Activated CD4-positive, alpha-beta T cell treated with anti-CD3 and anti-CD28 coated beads, Interleukin-2, amount 10 ng/mL, durations not matched to agents 24 days and 14 days (primary cell): ENCODE results near the gene NFKBIZ. TPM values are rescaled to one million over a fixed set of nuclear protein-coding genes. Genes with fewer than 3 reads are reported as not detected.

Source experiments
- DNase-seq: peaks from one replicate; pipeline ENCODE4 v3.0.0; 2022
- H3K27ac Mint-ChIP-seq: one replicate; pipeline ENCODE4 v1.8.0; 2022; ENCODE audit warnings: mild to moderate bottlenecking, mixed read lengths
- H3K27me3 Mint-ChIP-seq: one replicate; pipeline ENCODE4 v1.8.0; 2022; ENCODE audit warnings: mixed read lengths
- H3K36me3 Mint-ChIP-seq: one replicate; pipeline ENCODE4 v1.8.0; 2022; ENCODE audit warnings: low read depth, mild to moderate bottlenecking, mixed read lengths
- H3K4me1 Mint-ChIP-seq: one replicate; pipeline ENCODE4 v1.8.0; 2021; ENCODE audit warnings: mixed read lengths
- H3K4me3 Mint-ChIP-seq: one replicate; pipeline ENCODE4 v1.8.0; 2022; ENCODE audit warnings: mild to moderate bottlenecking, moderate library complexity, mixed read lengths
- H3K9me3 Mint-ChIP-seq: one replicate; pipeline ENCODE4 v1.8.0; 2021; ENCODE audit warnings: mixed read lengths
- intact Hi-C: fragments of 100-400 bp; cut with micrococcal nuclease; formaldehyde crosslinking; loops from one replicate; pipeline ENCODE4 v1.15.1; 2023
- total RNA-seq: library from RNA; stranded (reverse); gene quantifications from 2 replicates; pipeline ENCODE4 v1.2.3, GENCODE V29; 2022

Gene NFKBIZ
- total RNA-seq, 1 donor from 2014 or later: 57.2 TPM

DNA sequence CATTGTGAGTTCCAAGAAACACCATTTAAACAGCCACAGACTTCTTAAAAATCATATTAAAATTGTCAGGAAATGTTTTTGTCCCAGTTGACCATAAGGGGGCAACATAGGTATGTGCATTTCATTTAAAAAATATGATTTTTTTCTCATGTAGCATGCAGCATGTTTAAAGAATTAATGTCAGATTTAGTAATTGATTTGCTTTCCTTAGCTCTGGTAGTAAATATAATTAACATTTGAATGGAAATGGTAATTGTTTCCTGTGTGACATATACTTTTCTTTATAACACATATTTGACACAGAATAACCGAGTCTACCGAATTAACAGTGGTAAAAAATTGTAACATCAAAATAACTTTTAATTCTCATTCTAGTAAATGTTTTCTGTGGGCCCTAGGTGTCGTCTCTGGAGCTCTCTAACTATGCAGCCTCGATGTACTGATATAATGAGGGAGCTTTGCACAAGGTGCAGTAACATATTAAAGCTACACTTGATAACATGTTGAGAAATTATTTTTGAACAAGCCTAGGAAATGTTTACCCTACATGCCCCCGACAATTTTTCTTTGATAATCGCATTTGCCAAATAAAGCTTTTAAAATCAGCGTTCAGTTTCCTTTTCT, 35.4 kb upstream of the NFKBIZ start:
- Mint-ChIP-seq H3K4me3 (no peak overlapping the region), H3K27me3 (no peaks in the 10 kb centered on the region), H3K4me1 (peaks cover 38% of the 10 kb centered on the region), H3K27ac (peak overlapping the region; percentile 4), H3K36me3 (peaks cover 19% of the 10 kb centered on the region), H3K9me3 (no peaks in the 10 kb centered on the region)
- DNase-seq: no peak
- intact Hi-C loops: loop anchor here (1.0 to 5.0 kb wide), 4 partner anchors 14 to 411 kb away; no protein-coding TSS in a partner anchor

DNA sequence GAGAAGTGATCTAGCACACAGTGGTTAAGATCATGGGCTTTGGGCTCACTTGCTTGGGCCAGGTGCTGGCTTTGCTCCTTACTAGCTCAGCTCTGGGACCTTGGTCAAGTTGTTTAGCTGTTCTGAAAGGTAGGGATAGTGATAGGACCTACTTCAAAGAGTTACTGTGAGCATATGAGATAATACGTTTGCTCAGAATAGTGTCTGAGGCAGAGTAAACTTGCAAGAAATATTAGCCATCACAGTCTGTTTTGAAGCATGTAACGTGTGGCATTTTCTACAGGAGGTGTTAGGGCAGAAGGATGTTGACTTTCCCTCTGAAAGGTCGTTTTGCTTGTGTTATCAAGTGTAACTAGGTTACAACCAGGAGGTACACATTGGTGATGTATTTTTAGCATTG, 34.5 kb upstream of the NFKBIZ start:
- peaks cover 32% of the 10 kb centered on the region for H3K4me1 Mint-ChIP-seq
- H3K27ac Mint-ChIP-seq: no peak overlapping the region
- no peak for DNase-seq
- H3K27me3 Mint-ChIP-seq: no peaks in the 10 kb centered on the region
- peaks cover 24% of the 10 kb centered on the region for H3K36me3 Mint-ChIP-seq
- H3K9me3 Mint-ChIP-seq: no peaks in the 10 kb centered on the region
- intact Hi-C loops: loop anchor here (5.0 kb wide), 1 partner anchor 172 kb away; no protein-coding TSS in a partner anchor
- H3K4me3 Mint-ChIP-seq: no peak overlapping the region

DNA sequence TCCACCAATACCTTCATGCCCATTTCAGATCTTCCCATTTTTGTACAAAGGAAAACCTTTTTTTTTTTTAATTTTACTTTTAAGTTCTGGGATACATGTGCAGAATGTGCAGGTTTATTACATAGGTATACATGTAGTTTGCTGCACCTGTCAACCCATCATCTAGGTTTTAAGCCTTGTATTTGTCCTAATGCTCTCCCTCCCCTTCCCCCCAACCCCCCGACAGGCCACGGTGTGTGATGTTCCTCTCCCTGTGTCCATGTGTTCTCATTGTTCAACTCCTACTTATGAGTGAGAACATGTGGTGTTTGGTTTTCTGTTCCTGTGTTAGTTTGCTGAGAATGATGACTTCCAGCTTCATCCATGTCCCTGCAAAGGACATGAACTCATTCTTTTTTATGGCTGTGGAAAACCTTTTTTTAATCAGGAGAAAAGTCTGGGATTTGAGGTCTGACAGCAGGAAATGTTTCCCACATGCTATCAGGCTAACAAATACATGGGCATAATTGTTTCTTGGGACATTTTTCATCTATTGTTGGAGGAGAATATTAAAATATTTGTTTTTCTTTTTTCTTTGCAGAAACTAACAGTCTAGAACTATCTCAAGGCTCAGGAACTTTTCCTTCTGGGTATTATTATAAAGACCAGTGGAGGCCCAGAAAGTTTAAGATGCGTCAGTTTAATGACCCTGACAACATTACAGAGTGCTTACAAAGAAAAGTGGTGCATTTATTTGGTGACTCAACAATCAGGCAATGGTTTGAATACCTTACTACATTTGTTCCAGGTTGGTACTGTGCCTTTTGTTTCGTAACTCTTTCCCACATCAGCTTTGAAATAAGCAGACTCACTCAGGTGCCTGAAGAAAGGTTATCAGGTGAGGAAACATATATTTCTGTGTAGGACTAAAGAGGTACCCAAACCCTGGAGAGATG, 32.8 kb upstream of the NFKBIZ start:
- intact Hi-C loops: no loop called here
- no peak overlapping the region for H3K4me3 Mint-ChIP-seq
- H3K27ac Mint-ChIP-seq: no peak overlapping the region

DNA sequence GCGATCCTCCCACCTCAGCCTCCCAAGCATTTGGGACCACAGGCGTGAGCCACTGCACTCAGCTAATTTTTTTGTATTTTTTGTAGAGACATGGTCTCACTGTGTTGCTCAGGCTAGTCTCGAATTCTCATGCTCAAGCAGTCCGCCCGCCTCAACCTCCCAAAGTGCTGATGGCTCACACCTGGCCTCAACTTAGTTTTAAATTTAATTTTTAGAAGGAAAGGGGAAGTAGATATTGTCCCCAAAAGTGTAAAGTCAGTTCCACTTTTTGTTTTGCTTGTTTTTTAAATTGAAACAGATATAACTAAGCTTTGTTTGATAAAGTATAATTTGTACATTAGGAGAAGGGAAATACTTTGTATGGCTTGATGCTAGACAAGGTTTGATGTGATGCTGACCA, 31.3 kb upstream of the NFKBIZ start:
- H3K27ac Mint-ChIP-seq: no peak overlapping the region
- peaks cover 18% of the 10 kb centered on the region for H3K4me1 Mint-ChIP-seq
- DNase-seq: no peak
- intact Hi-C loops: no loop called here
- H3K36me3 Mint-ChIP-seq: peaks cover 42% of the 10 kb centered on the region
- no peak overlapping the region for H3K4me3 Mint-ChIP-seq
- no peaks in the 10 kb centered on the region for H3K9me3 Mint-ChIP-seq
- H3K27me3 Mint-ChIP-seq: no peaks in the 10 kb centered on the region

More for the DNA sequence above, 32.8 kb upstream of the NFKBIZ start:
- Mint-ChIP-seq H3K36me3 (peaks cover 30% of the 10 kb centered on the region), H3K4me1 (peaks cover 20% of the 10 kb centered on the region), H3K27me3 (no peaks in the 10 kb centered on the region), H3K9me3 (no peaks in the 10 kb centered on the region)
- no peak for DNase-seq

DNA sequence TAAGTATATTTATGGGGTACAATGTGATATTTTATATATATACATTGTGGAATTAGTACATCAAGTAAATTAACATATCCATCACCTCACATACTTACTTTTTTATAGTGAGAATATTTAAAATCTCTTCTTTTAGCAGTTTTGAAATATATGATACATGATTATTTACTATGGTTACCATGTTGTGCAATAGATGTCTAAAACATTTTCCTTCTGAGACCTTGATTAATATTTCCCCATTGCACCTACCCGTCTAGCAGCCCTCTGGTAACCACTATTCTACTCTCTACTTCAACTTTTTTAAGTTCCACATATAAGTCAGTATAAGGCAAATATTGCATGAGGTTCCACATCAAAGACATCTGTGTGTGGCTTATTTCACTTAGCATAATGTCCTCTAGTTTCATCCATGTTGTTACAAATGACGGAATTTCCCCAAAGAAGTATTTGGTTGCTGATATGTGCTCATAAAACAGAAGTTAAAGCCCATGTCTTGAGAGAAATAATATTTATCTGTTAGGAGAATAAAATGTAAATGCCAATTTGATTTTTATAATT, 29.6 kb upstream of the NFKBIZ start:
- Mint-ChIP-seq H3K27me3 (no peaks in the 10 kb centered on the region), H3K27ac (no peak overlapping the region), H3K4me1 (peaks cover 12% of the 10 kb centered on the region), H3K4me3 (no peak overlapping the region), H3K9me3 (no peaks in the 10 kb centered on the region), H3K36me3 (peaks cover 45% of the 10 kb centered on the region)
- DNase-seq: no peak
- intact Hi-C loops: no loop called here

DNA sequence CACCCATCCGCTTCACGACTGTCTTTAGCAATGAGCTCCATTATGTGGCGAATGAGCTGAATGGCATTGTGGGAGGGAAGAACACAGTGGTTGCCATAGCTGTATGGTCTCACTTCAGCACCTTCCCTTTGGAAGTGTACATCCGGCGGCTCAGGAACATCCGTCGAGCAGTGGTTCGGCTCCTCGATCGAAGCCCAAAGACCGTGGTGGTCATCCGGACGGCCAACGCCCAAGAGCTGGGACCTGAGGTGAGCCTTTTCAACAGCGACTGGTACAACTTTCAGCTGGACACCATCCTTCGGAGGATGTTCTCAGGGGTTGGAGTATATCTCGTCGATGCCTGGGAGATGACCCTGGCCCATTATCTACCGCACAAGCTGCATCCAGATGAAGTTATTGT, 27.8 kb upstream of the NFKBIZ start:
- Mint-ChIP-seq H3K27me3 (no peaks in the 10 kb centered on the region), H3K4me1 (peaks cover 18% of the 10 kb centered on the region), H3K27ac (no peak overlapping the region), H3K9me3 (no peaks in the 10 kb centered on the region), H3K36me3 (peaks cover 49% of the 10 kb centered on the region), H3K4me3 (no peak overlapping the region)
- intact Hi-C loops: no loop called here
- no peak for DNase-seq

DNA sequence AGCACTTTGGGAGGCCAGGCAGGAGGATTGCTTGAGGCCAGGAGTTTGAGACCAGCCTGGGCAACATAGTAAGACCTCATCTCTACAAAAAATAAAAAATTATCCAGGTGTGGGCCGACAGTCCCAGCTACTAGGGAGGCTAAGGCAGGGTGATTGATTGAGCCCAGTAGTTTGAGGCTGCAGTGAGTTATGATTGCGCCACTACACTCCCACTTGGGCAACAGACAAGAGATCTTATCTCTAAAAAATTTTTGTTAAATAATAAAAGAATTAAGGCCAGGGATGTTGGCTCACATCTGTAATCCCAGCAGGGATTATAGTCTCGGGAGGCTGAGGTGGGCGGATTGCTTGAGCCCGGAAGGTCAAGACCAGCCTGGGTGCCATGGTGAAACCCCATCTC, 25.8 kb upstream of the NFKBIZ start:
- H3K27ac Mint-ChIP-seq: no peak overlapping the region
- intact Hi-C loops: no loop called here
- H3K9me3 Mint-ChIP-seq: no peaks in the 10 kb centered on the region
- no peak overlapping the region for H3K4me3 Mint-ChIP-seq
- no peaks in the 10 kb centered on the region for H3K27me3 Mint-ChIP-seq
- peaks cover 35% of the 10 kb centered on the region for H3K36me3 Mint-ChIP-seq
- H3K4me1 Mint-ChIP-seq: peaks cover 27% of the 10 kb centered on the region
- no peak for DNase-seq

DNA sequence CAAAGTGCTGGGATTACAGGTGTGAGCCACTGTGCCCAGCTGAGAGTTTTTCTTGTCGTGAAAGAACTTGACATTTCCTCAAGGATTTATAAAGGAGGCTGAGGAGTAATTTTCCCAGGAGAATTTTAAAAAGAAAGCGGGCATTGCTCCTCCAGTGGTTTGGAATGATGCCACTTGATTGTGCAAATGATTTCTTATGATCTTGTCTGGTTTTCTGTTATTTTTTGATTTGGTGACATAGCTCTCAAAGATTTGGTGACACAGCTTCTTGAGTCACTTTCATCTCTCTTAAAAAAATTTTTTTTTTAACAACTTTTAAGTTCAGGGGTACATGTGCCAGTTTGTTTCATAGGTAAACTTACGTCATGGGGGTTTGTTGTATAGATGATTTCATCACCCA, 24.6 kb upstream of the NFKBIZ start:
- no peaks in the 10 kb centered on the region for H3K9me3 Mint-ChIP-seq
- intact Hi-C loops: loop anchor here (5.0 kb wide), 3 partner anchors 38 to 338 kb away; partner anchors contain the start of gene ZBTB11
- DNase-seq: no peak
- no peaks in the 10 kb centered on the region for H3K27me3 Mint-ChIP-seq
- peaks cover 39% of the 10 kb centered on the region for H3K36me3 Mint-ChIP-seq
- H3K4me3 Mint-ChIP-seq: no peak overlapping the region
- H3K27ac Mint-ChIP-seq: no peak overlapping the region
- peaks cover 38% of the 10 kb centered on the region for H3K4me1 Mint-ChIP-seq

DNA sequence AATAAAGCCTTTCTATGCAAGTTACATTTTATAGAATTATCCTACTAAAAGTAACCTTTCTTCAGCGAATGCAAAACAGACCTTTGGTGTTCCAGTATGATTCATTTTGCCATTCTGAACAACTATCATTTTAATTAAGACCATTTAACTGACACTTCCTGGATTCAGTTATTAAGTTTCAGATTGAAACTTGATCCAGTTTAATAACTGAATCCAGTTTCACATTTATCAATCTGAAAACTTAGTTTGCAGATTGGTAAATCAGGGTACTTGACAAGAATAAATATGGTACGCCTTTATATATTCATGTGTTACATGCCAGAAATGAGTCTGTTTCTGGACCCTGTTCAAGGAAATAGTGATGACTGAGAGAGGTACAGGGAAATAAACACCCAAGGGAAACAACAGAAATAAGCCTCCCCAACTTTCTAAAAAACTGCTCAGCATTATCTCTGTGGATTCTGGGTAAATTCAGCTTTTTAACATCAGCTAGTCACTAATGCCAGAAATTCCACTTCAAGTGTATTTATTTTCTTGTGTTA, 23.3 kb upstream of the NFKBIZ start:
- Mint-ChIP-seq H3K27ac (peak overlapping the region; percentile 96), H3K4me3 (peak overlapping the region; percentile 77), H3K4me1 (peaks cover 46% of the 10 kb centered on the region), H3K9me3 (no peaks in the 10 kb centered on the region), H3K36me3 (peaks cover 38% of the 10 kb centered on the region), H3K27me3 (no peaks in the 10 kb centered on the region)
- intact Hi-C loops: loop anchor here (2.0 to 5.0 kb wide), 4 partner anchors 17 to 336 kb away; partner anchors contain the start of gene ZBTB11
- no peak for DNase-seq

DNA sequence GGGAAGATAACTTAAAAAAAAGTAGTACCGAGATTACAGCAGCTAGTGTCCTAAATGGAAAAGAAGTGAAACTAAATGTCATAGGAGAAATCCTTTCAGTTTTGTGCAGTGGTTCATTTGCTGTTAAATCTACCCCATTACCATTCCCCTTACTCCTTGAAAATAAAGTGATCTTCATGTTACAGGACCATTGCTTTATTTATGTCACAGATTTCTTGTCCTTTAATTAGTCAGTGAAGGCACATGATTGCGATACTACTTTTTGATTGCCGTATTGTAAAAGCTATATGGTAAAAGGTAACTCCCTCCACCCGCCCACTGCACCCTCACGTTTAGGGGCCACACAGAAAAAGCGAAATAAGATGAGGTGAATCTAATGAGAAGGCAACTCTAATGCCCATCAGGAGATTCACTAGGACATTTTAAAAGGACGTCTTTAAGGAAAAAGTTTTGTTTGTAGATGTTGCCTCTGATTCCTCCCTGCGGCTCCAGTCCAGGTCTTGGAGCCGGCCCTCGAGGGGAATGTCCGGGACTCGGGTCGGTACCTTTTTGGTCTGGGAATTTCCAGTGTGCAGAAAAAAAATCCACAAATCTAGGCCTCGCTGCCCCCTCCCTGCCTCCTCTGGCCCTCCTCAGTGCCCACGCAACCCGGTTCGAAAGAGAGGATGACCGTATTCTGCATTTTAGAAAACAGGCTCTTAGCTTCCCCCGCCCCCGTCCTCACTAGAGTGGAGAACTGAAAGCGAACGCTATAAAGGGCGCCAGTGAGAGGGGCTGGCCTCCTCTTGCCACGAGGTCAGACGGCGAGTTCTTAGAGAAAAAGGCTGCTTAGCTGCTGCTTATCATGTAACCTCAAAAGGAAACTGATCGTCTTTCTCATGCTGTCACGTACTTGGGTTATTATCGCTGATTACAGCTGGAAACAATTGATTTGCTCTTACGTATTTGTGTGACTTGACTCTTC, 21.8 kb upstream of the NFKBIZ start:
- intact Hi-C loops: loop anchor here (1.0 to 5.0 kb wide), 10 partner anchors 14 to 335 kb away; partner anchors contain the start of gene ZBTB11
- peak overlapping the region; percentile 97 for H3K27ac Mint-ChIP-seq
- H3K36me3 Mint-ChIP-seq: peaks cover 34% of the 10 kb centered on the region
- H3K27me3 Mint-ChIP-seq: no peaks in the 10 kb centered on the region
- DNase-seq: peak; percentile 94
- H3K4me3 Mint-ChIP-seq: peak overlapping the region; percentile 86
- no peaks in the 10 kb centered on the region for H3K9me3 Mint-ChIP-seq
- peaks cover 52% of the 10 kb centered on the region for H3K4me1 Mint-ChIP-seq

DNA sequence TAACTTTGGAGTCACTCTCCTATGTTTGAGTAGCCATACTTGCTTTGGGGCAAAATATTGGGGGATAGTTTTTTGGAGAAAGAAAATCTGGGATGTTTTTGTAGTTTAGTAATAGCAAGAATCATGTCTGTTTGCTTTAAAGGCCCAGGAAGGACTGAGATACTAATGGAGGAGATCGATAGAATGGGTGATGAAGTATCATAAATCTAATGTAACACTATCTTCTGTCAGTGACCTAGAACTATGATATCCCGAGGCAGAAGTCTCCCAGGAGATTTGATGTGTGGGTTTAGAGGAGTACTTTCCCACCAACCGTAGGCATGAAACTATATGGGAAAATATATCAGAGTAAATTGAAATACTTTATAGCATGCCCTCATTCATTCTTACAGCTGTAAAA, 21.0 kb upstream of the NFKBIZ start:
- no peaks in the 10 kb centered on the region for H3K9me3 Mint-ChIP-seq
- H3K4me3 Mint-ChIP-seq: peak overlapping the region; percentile 86
- no peak for DNase-seq
- H3K27ac Mint-ChIP-seq: peak overlapping the region; percentile 97
- H3K27me3 Mint-ChIP-seq: no peaks in the 10 kb centered on the region
- intact Hi-C loops: loop anchor here (1.0 to 5.0 kb wide), 5 partner anchors 15 to 334 kb away; partner anchors contain the start of gene ZBTB11
- H3K4me1 Mint-ChIP-seq: peaks cover 59% of the 10 kb centered on the region
- H3K36me3 Mint-ChIP-seq: peaks cover 40% of the 10 kb centered on the region

DNA sequence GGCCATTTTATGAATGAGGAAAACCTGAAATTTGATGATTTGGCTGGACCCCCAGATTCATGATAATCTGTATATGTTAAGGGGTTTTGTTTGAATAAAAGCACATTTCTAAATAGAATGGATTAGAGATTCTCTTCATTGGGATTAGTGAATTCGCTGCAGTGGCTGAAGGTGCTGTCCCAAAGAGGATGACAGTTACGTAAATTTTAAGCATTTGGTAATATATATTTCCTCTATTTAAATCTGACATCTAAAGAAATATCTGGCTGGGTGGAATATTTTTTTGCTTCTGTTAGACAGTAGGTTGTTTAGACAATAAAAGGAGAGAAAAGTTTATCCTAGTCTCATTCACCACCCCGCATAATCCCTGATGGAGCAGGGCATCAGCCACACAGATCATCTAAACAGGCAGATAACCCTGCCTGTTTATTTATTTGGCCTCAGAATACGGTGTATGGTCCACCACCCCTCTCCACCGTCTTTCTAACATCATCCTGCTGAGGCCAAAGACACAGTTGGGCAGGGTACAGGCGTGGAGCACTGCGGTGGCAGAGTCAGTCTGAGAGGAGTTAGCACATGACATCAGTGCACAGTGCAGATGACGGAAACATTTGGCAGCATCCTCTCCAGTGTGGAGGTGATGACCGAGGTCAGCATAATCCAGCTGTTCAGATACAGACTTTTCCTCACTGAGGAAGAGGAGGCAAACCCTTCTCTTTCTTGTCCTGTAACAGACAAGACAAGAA, 20.4 kb upstream of the NFKBIZ start:
- H3K36me3 Mint-ChIP-seq: peaks cover 43% of the 10 kb centered on the region
- H3K9me3 Mint-ChIP-seq: no peaks in the 10 kb centered on the region
- peak overlapping the region; percentile 86 for H3K4me3 Mint-ChIP-seq
- H3K27ac Mint-ChIP-seq: peak overlapping the region; percentile 97
- H3K4me1 Mint-ChIP-seq: peaks cover 63% of the 10 kb centered on the region
- intact Hi-C loops: loop anchor here (1.0 to 5.0 kb wide), 5 partner anchors 16 to 333 kb away; partner anchors contain the start of gene ZBTB11
- peak; percentile 86 for DNase-seq
- no peaks in the 10 kb centered on the region for H3K27me3 Mint-ChIP-seq
